HG02885 (cell line): ENCODE data around the gene TTC16.

ENCODE experiments used
- ATAC-seq: cut with Tn5 transposase; IDR thresholded peaks from one replicate; pipeline ENCODE4 v1.9.1; 2021; ENCODE audit warnings: mild to moderate bottlenecking; ENCODE audit not compliant: unreplicated experiment, poor library complexity

The TTC16 gene

DNA sequence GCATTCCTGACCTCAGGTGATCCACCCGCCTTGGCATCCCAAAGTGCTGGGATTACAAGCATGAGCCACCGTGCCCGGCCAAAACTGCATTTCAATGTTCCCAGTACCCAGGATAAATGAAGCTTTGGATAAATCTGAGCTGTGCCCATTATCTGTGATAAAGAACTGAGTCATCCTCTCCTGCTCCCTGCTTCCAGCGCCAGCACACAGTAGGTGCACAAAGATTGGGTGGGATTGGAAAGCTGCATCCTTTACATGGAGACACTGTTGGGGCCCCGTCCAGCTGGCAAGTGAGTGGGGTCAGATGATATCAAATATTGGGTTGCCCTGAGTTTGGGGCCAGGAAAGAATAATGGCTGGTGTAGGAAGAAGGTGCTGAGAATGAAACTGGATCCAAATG, 45.2 kb downstream of the TTC16 start:
- ATAC-seq, result no peak

DNA sequence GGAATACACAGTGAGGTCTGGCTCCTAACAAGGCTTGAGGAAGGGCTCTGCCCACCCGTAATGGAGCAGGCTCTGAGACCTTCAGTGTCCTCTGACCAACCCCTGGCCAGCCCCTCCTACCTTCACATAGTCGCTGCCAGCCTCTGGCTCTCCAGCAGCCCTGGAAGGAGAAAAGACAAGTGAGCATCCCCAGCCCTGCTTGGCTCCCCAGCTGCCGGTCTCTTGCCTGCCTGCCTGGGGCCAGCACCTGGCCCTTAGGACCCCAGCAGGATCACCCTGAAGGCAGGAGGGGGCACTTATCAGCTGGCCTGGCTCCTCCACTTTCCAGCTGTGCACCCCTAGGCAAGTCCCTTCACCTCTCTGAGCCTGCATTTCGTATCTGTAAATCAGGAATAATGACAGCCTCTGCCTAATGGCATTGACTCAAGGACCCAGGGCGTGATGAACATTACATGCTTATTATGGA, 45.6 kb downstream of the TTC16 start:
- no peak for ATAC-seq

- no peak for ATAC-seq
These were observed 46.3 kb downstream of the TTC16 start for GRCh38 chr9:127762111-127762676.

DNA sequence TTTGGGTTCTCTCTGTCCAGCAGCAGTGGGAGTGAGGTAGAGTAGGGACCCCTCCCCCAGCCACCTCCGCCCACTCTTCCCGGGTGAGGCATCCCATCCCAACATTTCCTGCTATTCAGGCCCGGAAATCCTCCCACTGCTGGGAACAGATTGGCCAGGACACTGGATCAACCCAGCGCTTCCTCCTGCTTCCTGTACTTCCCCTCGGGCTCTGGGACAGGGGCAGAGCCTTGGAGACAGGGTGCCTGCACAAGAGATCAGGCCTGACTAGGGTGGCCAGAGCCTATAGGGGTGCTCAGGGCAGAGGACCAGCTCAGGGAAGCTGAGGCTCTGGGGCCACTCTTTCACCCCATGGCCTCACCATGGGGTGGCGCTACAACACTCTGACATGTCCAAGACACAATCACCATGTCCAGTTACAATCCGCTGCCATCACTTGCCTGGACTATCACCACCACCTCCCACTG, 48.1 kb downstream of the TTC16 start:
- ATAC-seq, result no peak

- ATAC-seq, result no peak
These were observed 49.5 kb downstream of the TTC16 start for GRCh38 chr9:127765418-127765817.

DNA sequence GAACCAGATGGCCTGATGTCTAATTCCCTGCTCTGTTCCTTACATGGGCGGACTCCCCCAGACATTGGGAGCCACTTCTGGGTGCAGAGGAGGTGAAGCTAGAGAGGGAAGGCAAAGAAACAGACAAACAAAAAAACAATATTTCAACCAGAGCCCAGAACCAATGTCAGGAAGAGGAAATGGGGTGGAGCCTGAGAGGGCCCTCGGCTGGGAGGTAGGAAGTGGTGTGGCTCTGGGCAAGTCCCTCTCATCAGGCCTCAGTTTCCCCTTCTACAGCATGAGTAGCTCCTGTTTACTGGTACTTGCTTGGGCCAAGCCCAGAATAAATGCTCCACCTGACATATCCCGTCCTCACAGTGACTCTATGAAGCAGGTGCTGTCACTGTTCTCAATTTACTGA, 51.5 kb downstream of the TTC16 start:
- no peak for ATAC-seq

DNA sequence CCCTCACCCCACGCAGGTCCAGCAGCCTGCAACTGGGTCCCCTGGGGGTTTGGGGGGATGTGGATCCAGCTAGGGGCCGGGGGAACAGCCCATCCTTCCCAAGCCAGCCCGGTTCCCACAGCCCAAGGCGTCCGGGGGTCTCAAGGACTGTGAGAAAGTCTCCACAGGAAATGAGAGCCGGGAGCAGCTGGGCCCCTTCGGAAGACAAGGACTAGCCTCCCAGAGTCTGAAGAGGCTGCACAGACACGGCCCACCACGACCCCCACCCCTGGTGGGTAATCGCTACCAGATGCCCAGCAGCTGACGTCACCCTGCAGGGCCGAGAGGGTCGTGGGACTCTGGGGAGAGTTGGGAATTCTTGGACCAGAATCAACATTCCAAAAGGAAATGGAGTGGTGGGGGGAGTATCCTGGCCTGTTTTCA, 52.0 kb downstream of the TTC16 start:
- ATAC-seq, result no peak

DNA sequence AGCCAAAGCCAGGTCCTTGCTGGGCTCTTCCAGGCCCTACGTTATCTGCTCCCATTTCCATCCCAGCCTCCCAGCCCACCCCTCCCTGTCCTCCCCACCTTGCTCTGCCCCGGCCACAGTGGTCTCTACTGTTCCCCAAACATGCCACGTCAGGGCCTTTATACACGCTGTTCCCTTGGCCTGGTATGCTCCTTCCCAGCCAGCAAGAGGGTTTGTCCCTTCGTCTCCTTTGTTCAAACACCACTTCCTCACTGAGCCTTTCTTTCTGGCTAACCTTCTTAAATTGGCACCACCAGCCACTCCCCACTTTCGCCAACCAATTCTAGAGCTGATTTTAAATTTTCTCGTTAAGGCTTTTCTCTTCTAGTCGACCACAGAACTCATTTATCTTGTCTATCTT, 52.8 kb downstream of the TTC16 start:
- ATAC-seq, result no peak

GRCh38 chr9:127769101-127769500, 53.2 kb downstream of the TTC16 start:
- ATAC-seq, result no peak

GRCh38 chr9:127769929-127770582, 54.2 kb downstream of the TTC16 start:
- ATAC-seq, result no peak

GRCh38 chr9:127770583-127770904, 54.7 kb downstream of the TTC16 start:
- ATAC-seq, result no peak

DNA sequence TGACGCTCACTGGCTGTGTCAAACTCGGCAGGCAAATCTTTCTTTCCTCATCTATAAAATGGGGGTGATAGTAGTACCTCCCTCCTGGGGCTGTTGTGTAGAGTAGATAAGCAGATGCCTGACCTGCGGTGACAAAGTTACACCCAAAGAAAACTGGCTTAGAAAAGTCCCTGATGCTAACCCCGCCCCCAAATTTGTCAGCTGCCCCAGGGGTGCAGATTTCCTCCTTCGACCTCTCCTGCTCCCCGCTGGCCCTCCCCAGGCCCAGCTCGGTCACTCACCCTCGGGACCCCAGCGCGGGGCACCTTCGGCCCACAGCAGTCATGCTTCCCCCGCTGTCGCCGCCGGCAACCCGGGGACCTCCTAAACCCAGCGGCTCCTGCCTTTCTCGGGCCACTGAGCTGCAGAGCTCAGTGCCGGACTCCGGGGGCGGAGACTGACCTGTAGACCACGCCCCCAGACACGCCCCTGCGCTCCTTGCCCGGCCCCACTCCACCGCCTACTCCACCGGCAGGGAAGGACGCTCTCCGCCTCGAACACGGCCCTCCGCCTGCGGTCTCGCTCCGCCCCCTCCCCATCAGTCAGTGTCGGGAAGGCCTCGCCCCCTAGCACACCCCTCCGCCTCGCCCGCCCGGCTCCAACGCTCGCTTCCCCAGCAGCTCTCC, 55.2 kb downstream of the TTC16 start:
- ATAC-seq, result peak; percentile 86

DNA sequence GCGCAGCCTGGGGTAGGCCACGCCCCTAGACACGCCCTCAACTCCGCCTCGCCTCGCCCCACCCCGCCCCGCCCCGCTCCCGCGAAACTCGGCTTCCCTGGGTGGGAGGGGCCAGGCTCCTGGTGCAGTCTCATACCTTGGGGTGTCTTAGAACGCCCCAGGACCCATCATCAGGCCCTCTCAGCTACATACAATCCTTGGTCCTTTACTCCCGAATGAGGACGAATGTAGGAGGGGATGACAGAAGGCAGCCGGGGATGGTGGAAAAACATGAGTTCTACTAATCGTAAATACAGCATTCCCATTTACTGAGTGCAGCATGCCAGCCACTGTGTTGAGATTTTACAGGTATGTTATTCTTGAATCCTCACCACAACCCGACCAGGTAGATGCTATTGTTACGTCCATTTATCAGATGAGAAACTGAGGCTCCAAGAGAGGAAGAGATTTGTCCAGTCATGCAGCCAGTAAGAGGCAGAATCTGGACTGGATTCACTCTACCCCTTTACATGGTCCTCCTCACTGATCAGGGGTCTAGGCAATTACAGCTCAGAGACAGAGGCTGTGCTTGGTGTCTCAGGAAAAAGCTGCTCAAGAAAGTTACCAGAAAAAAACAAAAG, 55.8 kb downstream of the TTC16 start:
- no peak for ATAC-seq

GRCh38 chr9:127772603-127773002, 56.7 kb downstream of the TTC16 start:
- no peak for ATAC-seq

GRCh38 chr9:127773272-127773671, 57.4 kb downstream of the TTC16 start:
- ATAC-seq, result no peak

DNA sequence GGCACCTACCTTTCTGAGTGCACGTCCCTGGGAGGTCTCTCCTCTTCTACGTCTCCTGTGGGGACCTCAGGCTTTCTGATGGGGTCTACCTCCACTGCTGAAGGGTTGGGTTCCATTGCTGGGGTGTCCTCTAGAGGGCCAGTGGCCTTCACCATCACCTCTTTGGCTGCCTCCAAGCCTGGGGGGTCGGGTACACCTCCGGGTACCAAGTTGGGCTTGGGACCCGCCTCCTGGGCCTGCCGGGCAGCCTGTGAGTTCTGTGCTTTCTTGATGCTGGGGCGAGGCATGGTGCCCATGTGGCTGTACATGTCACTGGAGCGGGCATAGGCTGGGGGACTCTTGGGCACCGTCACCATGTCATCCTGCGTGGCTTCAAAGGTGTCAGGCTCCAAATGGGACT, 58.1 kb downstream of the TTC16 start:
- no peak for ATAC-seq

DNA sequence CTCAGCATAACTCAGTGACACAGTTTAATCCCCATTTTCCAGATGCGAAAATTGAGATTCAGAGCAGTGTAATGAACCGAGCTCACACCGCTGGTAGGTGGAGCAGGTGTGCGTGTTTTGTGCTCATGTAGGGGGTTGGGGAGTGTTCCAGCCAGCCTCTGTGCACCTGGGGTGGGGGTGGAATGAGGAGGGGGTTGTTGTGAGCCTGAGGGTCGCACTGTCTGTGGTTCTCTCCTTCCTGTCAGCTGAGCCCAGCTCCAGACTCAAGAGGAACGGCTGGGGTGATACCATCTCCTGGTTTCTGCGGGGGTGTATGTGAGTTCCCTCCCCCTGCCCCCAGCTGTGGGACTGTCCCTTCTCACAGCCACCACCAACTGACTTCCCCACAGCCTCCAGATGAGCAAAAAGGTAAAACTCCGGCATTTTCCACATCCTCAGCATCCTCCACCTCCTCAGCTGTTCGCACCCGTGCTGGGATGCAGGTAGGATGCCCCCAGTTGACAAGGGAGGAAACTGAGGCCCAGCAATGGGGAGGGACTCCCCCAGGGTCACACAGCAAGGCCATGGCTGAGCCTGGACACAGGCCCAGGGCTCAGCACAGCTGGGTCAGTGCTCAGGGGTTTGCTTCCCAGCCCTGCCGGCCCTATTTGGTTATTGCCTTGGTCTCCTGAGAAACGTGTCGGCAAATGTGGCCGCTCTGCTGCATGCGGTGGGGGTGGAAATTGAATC, 60.5 kb downstream of the TTC16 start:
- no peak for ATAC-seq

GRCh38 chr9:127776924-127777289, 61.0 kb downstream of the TTC16 start:
- no peak for ATAC-seq

- ATAC-seq, result no peak
These were observed 61.6 kb downstream of the TTC16 start for GRCh38 chr9:127777368-127777980.
